ENCODE measurements around the gene FOXK2.

Gene FOXK2

GRCh38 chr17:82602986-82603710, 83.6 kb downstream of the FOXK2 start:
- DNase-seq (ENCODE audit: low read depth in 2 of 2, low spot score in 1 of 2) = no peak

DNA sequence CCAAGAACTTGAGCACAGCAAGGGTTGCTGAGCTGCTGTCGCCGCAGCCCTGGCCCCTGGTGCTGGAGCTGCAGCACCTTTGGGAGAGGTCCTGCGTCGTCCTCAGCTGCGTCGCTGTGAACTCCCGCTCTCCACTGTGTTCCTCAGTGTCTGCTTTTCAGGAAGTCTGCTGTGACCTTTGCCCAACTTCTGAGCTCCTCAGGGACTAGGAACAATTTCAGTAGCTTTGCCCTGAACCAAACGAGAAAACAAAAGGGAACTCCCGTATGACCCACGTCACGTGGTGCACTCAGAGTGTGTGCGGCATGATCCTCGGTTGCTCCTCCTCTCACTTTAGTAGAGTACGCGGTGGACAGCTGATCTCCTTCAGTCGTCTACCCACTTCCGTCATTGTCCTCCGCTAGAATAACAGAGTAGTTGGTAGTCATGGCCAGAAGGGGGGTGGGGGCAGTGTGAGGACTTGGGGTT, 84.5 kb downstream of the FOXK2 start:
- no peak for DNase-seq (ENCODE audit: low read depth in 2 of 2, low spot score in 1 of 2)

DNA sequence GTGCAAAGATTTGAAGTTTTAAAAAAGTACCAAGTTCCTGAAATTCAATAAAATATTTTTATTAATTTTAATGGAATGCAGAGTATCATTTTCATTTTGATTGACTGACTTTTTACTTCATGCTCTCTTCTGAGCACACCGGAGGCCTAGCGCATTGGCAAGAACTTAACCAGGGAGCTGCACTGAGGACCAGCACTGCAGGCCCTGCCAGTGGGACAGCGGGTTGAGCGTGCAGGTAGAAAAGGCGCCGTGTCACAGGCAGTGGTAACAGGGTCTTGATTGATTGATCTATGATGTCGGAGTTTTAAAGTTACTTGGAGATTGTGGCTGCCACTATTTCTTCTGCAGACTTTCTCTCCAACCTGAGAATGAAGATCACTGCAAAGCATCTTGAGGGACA, 85.0 kb downstream of the FOXK2 start:
- DNase-seq (ENCODE audit: low read depth in 2 of 2, low spot score in 1 of 2) = no peak

DNA sequence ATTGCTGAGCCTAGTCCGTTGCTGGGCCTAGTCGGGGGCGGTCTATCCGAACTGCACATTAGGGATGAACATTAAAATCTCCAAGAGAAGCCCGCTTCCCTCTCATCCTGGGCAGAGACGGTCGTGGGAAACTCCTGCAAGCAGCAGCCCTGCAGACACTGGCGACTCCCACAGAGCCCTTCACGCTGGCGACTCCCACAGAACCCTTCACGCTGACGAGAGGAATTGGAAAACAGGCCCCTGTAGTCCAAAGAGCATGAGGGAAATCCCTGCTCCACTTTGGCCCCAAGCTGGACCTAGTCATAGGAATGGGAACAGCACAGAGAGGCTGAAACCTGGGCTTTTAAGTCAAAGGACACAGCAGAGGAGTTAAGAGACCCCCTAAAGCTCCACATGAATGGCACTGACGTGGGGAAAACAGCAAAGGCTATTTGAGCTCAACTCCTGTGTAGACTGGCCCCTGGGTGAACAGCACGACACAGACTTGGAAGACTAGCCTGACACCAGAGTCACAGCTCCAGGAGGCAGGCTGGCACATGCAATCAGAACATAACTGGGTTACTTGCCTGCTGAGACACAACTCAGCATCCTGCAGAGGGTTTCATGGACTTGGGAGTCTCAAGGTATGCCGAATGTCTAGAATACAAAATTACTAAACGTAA, 86.5 kb downstream of the FOXK2 start:
- no peak for DNase-seq (ENCODE audit: low read depth in 2 of 2, low spot score in 1 of 2)

- no peak for DNase-seq (ENCODE audit: low read depth in 2 of 2, low spot score in 1 of 2)
Measured at GRCh38 chr17:82608816-82609215, 89.3 kb downstream of the FOXK2 start.

DNA sequence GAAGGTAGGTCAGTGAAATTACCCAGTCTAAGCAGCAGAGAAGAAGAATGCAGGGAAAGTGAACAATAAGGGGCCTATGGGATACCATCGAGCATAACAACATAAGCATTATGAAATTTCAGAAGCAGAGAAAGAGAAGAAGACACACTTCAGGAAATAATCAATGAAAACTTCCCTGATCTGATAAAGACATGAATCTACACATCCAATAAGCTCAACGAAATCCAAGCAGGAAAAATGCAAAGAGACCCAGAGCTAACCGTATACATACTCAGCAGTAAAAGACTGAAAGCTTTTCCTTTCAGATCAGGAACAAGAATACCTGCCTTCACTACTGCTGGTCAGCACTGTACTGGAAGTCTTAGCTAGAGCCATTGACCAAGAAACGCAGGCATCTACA, 90.1 kb downstream of the FOXK2 start:
- DNase-seq (ENCODE audit: low read depth in 2 of 2, low spot score in 1 of 2) = no peak

DNA sequence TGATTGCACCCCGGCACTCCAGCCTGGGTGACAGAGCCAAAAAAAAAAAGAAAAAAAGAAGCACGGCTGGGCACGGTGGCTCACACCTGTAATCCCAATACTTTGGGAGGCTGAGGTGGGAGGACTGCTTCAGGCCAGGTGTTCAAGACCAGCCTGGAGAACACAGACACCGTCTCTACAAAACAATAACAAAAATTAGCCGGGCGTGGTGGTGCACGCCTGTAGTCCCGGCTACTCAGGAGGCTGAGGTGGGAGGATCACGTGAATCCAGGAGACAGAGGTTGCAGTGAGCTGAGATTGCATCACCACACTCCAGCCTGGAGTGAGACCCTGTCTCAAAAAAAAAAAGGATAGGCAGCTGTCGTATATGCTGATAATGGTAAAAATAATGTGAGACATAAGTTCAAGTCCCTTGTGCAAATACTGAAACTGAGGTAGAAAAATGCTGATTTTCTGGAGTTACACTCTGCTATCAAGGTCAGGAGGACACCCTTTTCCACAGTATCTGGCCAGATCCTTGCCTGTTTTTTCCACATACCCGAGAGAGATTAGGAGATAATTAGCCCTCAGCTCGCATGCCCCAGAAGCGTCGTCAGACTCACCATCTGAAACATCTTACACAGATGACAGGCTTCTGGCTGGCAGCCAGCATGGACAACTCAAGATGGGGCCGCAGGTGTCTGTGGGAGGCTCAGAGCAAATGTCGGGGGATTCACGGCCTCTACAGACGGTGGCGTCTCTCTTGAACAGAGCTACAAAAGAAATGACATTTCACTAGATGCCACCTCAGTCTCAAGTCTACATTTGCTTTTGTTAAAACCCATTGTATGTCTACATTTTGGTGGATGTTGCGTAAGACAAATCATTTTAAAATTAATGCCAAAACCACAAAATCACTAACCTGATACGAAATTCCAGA, 91.9 kb downstream of the FOXK2 start:
- DNase-seq (ENCODE audit: low read depth in 2 of 2, low spot score in 1 of 2) = no peak

DNA sequence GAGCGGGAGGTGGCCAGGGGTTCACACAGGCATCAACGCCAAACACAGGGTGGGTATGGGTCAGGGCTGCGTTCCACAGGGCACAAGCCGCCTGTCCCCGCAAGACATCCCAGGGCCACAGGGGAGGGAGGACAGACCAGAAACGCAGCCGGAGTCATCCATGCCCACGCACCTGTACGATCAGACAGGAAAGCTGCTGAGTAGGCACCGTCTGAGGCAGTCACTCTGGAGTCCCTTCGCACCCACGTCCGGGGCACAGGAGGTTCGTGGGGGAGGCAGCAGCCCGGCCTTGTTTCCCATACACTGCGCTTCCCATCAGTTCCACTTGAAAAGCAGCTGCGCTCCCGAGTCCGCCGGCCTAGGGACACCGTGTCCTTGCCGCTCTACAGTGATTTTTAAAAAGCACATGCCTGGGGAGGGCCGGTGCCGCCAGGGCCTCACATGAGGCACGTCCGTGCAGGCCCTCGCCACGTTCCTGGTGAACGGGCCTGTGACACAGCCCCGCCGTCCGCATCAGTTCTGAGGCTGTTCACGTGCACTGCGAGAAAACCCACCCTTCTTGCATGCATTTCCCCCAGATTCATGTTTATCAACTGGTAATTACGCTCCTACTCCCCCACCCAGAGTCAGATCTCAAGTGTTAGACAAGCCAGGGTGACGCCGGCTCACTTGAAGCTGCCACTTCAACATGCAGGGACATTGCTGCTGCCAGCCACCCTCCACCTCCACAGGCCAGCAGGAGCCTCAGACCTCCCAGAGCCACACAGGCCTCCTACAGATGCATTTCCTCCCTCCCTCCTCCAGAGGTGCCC, 94.0 kb downstream of the FOXK2 start:
- DNase-seq (ENCODE audit: low read depth in 2 of 2, low spot score in 1 of 2) = no peak

DNA sequence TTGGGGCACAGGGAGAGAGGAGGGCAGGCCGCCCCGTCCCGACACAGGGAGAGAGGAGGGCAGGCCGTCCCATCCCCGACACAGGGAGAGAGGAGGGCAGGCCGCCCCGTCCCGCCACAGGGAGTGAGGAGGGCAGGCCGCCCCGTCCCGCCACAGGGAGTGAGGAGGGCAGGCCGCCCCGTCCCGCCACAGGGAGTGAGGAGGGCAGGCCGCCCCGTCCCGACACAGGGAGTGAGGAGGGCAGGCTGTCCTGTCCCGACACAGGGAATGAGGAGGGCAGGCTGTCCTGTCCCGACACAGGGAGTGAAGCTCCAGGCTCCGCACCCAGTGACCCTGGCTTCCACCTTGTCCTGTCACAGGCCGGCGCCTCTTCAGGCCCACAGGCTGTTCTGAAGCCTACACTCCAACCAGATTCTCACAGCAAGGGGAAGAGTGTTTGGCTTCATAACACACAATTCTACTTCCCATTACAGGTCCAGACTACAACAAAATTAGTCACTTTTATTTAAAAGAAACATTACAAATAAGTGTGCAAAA, 94.6 kb downstream of the FOXK2 start:
- DNase-seq (ENCODE audit: low read depth in 2 of 2, low spot score in 1 of 2) = no peak

DNA sequence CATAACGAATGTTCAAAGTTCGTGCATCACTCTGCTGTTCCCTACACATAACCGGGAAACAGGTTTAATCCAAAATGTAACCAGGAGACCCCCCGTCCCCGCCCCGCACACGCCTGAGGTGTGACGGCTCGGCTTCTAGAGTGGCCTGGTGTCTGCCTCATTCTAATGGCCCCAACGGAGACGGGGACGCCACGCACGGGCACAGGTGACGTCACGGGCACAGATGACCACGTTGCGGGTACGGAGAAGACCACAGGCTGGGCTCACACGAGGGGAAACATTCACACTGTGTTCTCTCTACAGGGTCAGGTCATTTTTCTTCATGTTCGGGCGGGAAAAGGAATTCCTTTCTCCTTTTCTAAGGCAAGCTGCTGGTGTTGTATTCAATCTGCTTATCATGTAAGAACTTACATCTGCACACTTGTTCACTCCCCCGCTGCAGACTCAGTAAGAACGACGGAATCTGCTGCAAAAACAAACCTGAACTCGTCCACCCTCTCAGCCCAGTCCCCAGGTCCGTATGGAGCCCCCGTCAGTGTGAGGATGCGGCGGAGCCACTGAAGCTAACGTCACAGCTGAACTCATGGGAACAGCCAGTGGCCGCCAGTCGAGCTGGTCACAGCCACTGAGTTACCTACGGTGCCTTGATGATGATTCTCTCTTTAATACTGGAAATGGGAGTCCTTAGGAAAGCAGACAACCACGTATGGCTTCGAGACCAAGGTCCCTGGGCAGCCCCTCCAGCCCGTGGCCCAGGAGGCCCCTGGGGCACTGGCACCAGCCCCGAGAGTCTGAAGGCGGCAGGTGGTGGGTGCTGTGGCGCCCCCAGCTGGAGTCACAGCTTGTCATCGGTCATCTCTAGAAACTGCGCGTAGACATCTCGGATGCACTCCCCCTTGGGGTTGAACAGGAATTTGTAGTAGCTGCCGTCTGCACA, 95.8 kb downstream of the FOXK2 start:
- DNase-seq (ENCODE audit: low read depth in 2 of 2, low spot score in 1 of 2) = no peak

GRCh38 chr17:82616021-82616711, 96.6 kb downstream of the FOXK2 start:
- DNase-seq (ENCODE audit: low read depth in 2 of 2, low spot score in 1 of 2) = no peak

GRCh38 chr17:82619211-82619610, 99.7 kb downstream of the FOXK2 start:
- no peak for DNase-seq (ENCODE audit: low read depth in 2 of 2, low spot score in 1 of 2)

DNA sequence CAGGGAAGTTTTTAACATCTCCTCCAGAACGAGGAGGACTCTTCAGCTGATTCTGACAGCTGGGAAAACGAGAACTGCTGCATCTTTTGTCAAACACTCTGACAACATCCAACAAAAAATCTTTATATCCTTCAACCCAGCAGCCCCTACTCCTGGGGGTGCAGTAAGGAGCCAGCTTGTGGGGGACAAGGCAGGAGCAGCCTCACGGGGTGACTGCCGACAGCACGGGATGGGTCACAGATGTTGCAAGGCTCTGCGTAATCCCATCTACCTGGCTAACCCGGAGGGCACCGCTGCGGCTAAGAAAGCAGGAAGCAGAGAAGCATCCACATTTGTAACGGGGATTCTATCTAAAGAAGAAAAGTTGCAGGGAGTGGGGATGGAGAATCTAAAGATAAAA, 100.1 kb downstream of the FOXK2 start:
- DNase-seq (ENCODE audit: low read depth in 2 of 2, low spot score in 1 of 2) = no peak

GRCh38 chr17:82623707-82624106, 104.2 kb downstream of the FOXK2 start:
- no peak for DNase-seq (ENCODE audit: low read depth in 2 of 2, low spot score in 1 of 2)

GRCh38 chr17:82627405-82627804, 107.9 kb downstream of the FOXK2 start:
- no peak for DNase-seq (ENCODE audit: low read depth in 2 of 2, low spot score in 1 of 2)

GRCh38 chr17:82629748-82630147, 110.2 kb downstream of the FOXK2 start:
- no peak for DNase-seq (ENCODE audit: low read depth in 2 of 2, low spot score in 1 of 2)

DNA sequence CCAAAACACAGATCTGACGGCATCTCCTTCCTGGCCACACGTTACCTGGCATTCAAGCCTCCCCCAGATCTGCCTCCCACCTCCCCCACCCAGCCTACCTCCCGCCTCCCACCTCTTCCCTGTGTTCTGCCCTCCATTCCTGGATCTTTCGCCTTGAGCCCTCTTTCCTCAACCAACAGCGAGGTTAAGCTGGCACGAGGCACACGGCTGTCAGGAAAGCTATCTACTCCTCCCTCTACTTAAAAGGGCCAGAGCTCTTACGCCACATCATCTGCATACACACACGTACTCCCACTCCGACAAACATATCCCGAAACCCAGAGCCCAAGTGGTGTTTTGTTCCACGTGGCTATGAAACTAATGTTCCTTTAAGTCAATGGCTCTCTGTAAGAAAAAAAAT, 110.7 kb downstream of the FOXK2 start:
- DNase-seq (ENCODE audit: low read depth in 2 of 2, low spot score in 1 of 2) = no peak

DNA sequence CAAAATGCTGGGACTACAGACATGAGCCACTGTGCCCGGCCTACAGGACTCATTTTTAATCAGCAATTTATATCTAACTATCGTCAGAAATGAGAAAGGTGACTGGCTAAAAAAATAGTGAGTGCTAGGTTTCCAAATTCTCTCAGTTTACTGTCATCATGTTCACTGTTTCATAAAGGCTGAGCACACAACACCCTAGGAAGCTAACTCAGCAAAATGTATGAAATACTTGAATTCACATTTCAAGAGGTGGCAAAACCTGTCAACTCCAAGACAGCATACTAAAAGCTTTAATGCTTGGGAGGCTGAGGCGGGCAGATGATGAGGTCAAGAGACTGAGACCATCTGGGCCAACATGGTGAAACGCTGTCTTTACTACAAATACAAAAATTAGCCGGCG, 112.0 kb downstream of the FOXK2 start:
- DNase-seq (ENCODE audit: low read depth in 2 of 2, low spot score in 1 of 2) = no peak

- DNase-seq (ENCODE audit: low read depth in 2 of 2, low spot score in 1 of 2) = no peak
Measured at GRCh38 chr17:82632451-82632850, 112.9 kb downstream of the FOXK2 start.
